Ishikawa (cell line): ENCODE measurements around the gene NIP7.

ENCODE experiments used
- CEBPB ChIP-seq: IDR thresholded peaks from 2 replicates; pipeline ENCODE4 v1.6.1; 2012
- CREB1 ChIP-seq: IDR thresholded peaks from 2 replicates; pipeline ENCODE4 v1.6.1; 2012; ENCODE audit warnings: low read depth
- EGR1 ChIP-seq: IDR thresholded peaks from 2 replicates; pipeline ENCODE4 v1.6.1; 2012
- EP300 ChIP-seq: IDR thresholded peaks from 2 replicates; pipeline ENCODE4 v1.6.1; 2012; ENCODE audit warnings: borderline replicate concordance
- FOXM1 ChIP-seq: IDR thresholded peaks from 2 replicates; pipeline ENCODE4 v1.6.1; 2012; ENCODE audit warnings: low read depth, borderline replicate concordance
- NFIC ChIP-seq: IDR thresholded peaks from 2 replicates; pipeline ENCODE4 v1.6.1; 2012
- RAD21 ChIP-seq: IDR thresholded peaks from 2 replicates; pipeline ENCODE4 v1.6.1; 2012; ENCODE audit warnings: low read depth
- TAF1 ChIP-seq: IDR thresholded peaks from 2 replicates; pipeline ENCODE4 v1.6.1; 2012; ENCODE audit warnings: low read depth, mild to moderate bottlenecking
- TCF12 ChIP-seq: IDR thresholded peaks from 2 replicates; pipeline ENCODE4 v1.6.1; 2012; ENCODE audit warnings: low read depth
- TEAD4 ChIP-seq: IDR thresholded peaks from 2 replicates; pipeline ENCODE4 v1.6.1; 2012
- YY1 ChIP-seq: IDR thresholded peaks from 2 replicates; pipeline ENCODE4 v1.6.1; 2012; ENCODE audit warnings: low read depth
- ZBTB7A ChIP-seq: IDR thresholded peaks from 2 replicates; pipeline ENCODE4 v1.6.1; 2012; ENCODE audit warnings: low read depth
- TF ChIP-seq, protein P1 (sequence below): IDR thresholded peaks from 2 replicates; pipeline ENCODE4 v1.6.1; 2012
- TF ChIP-seq, protein P2 (sequence below): IDR thresholded peaks from 2 replicates; pipeline ENCODE4 v1.6.1; 2012; ENCODE audit warnings: low read depth, mild to moderate bottlenecking
- TF ChIP-seq, protein P3 (sequence below): IDR thresholded peaks from 2 replicates; pipeline ENCODE4 v1.6.1; 2012

NIP7 gene

DNA sequence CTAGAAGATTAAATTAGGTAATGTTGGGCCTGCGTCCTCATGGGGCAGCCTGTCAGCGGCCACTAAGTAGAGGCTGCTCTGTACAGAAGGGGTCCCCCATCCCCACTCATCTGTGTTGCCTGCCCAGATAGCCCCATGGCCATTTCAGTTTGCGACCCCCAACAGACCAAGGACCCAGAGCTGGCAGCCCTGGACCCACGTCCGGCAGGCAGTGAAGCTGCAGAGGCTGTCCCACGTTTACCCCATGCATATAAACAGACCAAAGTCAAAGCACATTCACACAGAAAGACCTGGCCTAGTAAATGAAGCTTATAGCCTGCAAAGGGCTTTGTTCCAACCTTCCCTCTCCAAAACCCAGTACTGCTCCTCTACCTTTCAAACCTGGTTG lies 13.8 kb upstream of the NIP7 start:
- TF ChIP-seq TAF1 = no peak
- TF ChIP-seq EGR1 = no peak
- TF ChIP-seq, protein P1, sequence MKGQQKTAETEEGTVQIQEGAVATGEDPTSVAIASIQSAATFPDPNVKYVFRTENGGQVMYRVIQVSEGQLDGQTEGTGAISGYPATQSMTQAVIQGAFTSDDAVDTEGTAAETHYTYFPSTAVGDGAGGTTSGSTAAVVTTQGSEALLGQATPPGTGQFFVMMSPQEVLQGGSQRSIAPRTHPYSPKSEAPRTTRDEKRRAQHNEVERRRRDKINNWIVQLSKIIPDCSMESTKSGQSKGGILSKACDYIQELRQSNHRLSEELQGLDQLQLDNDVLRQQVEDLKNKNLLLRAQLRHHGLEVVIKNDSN = no peak
- TF ChIP-seq FOXM1 = no peak
- TF ChIP-seq, protein P2, sequence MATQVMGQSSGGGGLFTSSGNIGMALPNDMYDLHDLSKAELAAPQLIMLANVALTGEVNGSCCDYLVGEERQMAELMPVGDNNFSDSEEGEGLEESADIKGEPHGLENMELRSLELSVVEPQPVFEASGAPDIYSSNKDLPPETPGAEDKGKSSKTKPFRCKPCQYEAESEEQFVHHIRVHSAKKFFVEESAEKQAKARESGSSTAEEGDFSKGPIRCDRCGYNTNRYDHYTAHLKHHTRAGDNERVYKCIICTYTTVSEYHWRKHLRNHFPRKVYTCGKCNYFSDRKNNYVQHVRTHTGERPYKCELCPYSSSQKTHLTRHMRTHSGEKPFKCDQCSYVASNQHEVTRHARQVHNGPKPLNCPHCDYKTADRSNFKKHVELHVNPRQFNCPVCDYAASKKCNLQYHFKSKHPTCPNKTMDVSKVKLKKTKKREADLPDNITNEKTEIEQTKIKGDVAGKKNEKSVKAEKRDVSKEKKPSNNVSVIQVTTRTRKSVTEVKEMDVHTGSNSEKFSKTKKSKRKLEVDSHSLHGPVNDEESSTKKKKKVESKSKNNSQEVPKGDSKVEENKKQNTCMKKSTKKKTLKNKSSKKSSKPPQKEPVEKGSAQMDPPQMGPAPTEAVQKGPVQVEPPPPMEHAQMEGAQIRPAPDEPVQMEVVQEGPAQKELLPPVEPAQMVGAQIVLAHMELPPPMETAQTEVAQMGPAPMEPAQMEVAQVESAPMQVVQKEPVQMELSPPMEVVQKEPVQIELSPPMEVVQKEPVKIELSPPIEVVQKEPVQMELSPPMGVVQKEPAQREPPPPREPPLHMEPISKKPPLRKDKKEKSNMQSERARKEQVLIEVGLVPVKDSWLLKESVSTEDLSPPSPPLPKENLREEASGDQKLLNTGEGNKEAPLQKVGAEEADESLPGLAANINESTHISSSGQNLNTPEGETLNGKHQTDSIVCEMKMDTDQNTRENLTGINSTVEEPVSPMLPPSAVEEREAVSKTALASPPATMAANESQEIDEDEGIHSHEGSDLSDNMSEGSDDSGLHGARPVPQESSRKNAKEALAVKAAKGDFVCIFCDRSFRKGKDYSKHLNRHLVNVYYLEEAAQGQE = no peak
- no peak for TF ChIP-seq YY1
- no peak for TF ChIP-seq EP300
- TF ChIP-seq NFIC = no peak
- no peak for TF ChIP-seq CREB1
- no peak for TF ChIP-seq TCF12
- TF ChIP-seq CEBPB = no peak

DNA sequence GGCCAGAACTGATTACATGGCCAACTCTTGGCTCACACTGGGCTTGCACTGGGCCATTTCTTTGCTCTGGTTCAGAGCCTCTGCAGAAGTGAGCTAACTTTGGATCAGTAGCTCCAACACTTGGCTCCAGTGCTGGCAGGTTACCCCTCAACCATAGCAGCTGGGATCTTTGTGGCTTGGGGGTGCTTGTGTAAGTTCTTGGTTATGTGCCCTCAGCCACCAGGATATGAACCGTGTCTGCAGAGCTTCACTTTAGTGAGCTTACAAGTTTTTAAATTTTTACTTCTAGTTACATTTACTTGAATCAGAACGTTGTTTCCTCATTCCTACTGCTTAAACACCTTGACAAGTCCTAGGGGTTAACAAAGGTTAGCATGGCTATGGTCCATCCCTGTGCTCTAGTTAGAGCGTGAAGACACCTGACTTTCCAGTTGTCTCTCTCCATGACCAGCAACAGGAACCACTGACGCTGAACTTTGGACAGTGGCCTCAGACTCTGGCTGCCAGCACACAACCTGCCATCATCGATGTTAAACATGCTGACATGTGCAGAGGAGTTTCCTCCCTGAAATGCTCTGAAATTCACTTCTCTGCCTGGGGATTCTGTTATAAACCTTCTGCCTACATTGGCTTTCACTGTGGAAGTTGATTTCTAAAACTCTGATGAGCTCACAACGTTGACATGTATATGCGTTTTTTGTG lies 13.2 kb upstream of the NIP7 start:
- TF ChIP-seq, protein P2 = no peak
- TF ChIP-seq, protein P3, sequence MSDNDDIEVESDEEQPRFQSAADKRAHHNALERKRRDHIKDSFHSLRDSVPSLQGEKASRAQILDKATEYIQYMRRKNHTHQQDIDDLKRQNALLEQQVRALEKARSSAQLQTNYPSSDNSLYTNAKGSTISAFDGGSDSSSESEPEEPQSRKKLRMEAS = no peak
- TF ChIP-seq CREB1 (no peak), FOXM1 (no peak), NFIC (no peak), TCF12 (no peak), EGR1 (no peak), TEAD4 (no peak), ZBTB7A (no peak), TAF1 (no peak), YY1 (no peak), RAD21 (no peak), EP300 (no peak)
- TF ChIP-seq, protein P1 = no peak

DNA sequence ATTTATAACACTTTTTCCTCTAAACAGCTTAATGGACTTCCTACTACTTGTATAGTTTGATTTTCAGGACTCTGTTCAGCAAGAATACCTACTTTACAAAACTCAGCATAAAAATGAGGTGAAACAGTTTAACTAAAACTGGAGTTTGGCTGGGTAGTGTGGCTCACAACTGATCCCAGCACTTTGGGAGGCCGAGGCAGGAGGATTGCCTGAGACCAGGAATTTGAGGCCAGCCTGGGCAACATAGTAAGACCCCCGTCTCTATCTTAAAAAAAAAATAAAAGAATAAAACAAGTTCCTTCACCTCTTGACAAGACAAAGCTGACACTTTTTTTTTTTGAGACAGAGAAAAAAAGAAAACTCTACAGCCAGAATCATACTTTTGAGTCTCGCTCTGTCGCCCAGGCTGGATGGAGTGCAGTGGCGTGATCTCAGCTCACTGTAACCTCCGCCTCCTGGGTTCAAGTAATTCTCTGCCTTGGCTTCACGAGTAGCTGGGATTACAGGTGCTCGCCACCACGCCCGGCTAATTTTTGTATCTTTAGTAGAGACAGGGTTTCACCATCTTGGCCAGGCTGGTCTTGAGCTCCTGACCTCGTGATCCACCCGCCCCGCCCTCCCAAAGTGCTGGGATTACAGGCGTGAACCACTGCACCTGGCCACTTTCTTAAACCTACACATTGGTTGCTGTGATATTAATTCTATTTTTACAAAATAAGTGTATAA lies 11.8 kb upstream of the NIP7 start:
- TF ChIP-seq, protein P3 = no peak
- TF ChIP-seq CREB1 = no peak
- no peak for TF ChIP-seq FOXM1
- TF ChIP-seq NFIC = no peak
- TF ChIP-seq YY1 = no peak
- no peak for TF ChIP-seq EGR1
- TF ChIP-seq RAD21 = no peak
- no peak for TF ChIP-seq TAF1
- TF ChIP-seq, protein P1 = no peak
- no peak for TF ChIP-seq TCF12
- TF ChIP-seq CEBPB = no peak

DNA sequence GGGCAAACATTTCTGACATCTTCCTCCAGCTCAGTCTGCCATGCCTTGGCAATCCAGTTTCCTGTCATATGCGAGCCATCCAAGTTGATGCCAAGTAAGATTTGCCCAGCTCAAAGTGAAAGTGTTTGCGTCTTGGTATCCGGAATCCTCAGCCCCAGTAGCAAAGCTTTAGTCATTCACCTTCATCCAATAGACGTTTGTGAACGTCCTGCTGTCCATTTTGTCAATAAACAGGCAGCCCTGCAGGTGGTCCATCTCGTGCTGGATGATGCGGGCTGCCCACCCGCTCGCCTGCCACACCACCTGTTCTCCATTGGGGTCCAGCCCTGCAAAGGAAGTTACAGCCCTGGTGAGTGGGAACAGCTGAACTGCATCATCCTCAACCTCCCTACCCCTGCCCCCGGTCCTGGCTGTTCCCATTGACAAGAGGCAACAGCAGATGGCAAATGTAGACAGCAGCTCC lies 10.7 kb upstream of the NIP7 start:
- TF ChIP-seq NFIC (no peak), FOXM1 (no peak), CEBPB (no peak), TEAD4 (no peak), YY1 (no peak)
- TF ChIP-seq, protein P3 = no peak
- TF ChIP-seq, protein P1 = no peak
